H1 (cell line): ENCODE measurements around the gene IFI30. TPM values are rescaled to one million over a fixed set of nuclear protein-coding genes. Genes with fewer than 3 reads are reported as not detected.
A peak's percentile ranks its signal among the peaks of the same experiment; 100 is the strongest.

Experiments
- CTCF ChIA-PET: fragments of 300-600 bp; sonication (Branson Sonifier 250); formaldehyde crosslinking; loops from one replicate; lab custom pipeline; 2021; ENCODE audit not compliant: partially characterized antibody; lab: Charles Lee
- POLR2A ChIA-PET: fragments of 300-600 bp; sonication (Branson Sonifier 250); formaldehyde crosslinking; loops from one replicate; lab custom pipeline; 2021; ENCODE audit warnings: inconsistent platforms; ENCODE audit not compliant: partially characterized antibody; lab: Charles Lee
- DNase-seq, 2 experiments: peaks; one replicate each; pipeline versions ENCODE4 v3.0.0 to v3.0.0-alpha.2; 2010 to 2022; ENCODE audit warnings: low spot score in 2 of 2, low read depth in 1 of 2, mixed read lengths in 1 of 2
- FAIRE-seq: peaks from 2 replicates; lab custom pipeline; 2011; peaks lifted over from hg19 to GRCh38; lab: Jason Lieb, UNC
- H2AFZ ChIP-seq: 2 replicates; pipeline ENCODE4 v1.8.1; 2012; ENCODE audit warnings: low read length, inconsistent platforms
- H2AK5ac ChIP-seq: 2 replicates; pipeline ENCODE4 v1.6.1; 2013; ENCODE audit warnings: low read depth, low read length
- H2BK120ac ChIP-seq: replicated peaks from 2 replicates; pipeline ENCODE3; 2013; ENCODE audit warnings: low read depth, low read length, inconsistent platforms
- H2BK12ac ChIP-seq: 2 replicates; pipeline ENCODE4 v1.6.1; 2013; ENCODE audit warnings: low read depth, low read length
- H2BK15ac ChIP-seq: 2 replicates; pipeline ENCODE4 v1.6.1; 2013; ENCODE audit warnings: low read length
- H2BK20ac ChIP-seq: 2 replicates; pipeline ENCODE4 v1.6.1; 2013; ENCODE audit warnings: low read length
- H2BK5ac ChIP-seq: 2 replicates; pipeline ENCODE4 v1.6.1; 2013; ENCODE audit warnings: low read depth, low read length
- H3K14ac ChIP-seq: 2 replicates; pipeline ENCODE4 v1.6.1; 2013; ENCODE audit warnings: inconsistent platforms; ENCODE audit not compliant: insufficient read length
- H3K18ac ChIP-seq: 2 replicates; pipeline ENCODE4 v1.6.1; 2013; ENCODE audit warnings: low read length; ENCODE audit errors: extremely low read depth
- H3K23ac ChIP-seq: 2 replicates; pipeline ENCODE4 v1.6.1; 2013; ENCODE audit warnings: inconsistent platforms; ENCODE audit not compliant: insufficient read length
- H3K23me2 ChIP-seq: 2 replicates; pipeline ENCODE4 v1.6.1; 2013; ENCODE audit warnings: low read depth, low read length
- H3K27ac ChIP-seq: 2 replicates; pipeline ENCODE4 v1.6.1; 2011; ENCODE audit warnings: low read depth, low read length, inconsistent platforms
- H3K27me3 ChIP-seq, 4 experiments: replicated peaks in 1 of 4; 1 replicate in 1 of 4; 2 replicates in 3 of 4; pipeline versions ENCODE4 v1.6.1 to v1.8.1; 2011 to 2013; ENCODE audit warnings: low read length in 3 of 4, mild to moderate bottlenecking in 3 of 4, inconsistent platforms in 2 of 4, mixed read lengths in 2 of 4, moderate library complexity in 1 of 4; ENCODE audit not compliant: control insufficient read depth in 3 of 4, insufficient read depth in 3 of 4; ENCODE audit errors: extremely low read depth in 1 of 4
- H3K36me3 ChIP-seq, 4 experiments: 2 replicates each; pipeline versions ENCODE4 v1.6.1 to v1.8.1; 2011 to 2013; ENCODE audit warnings: mild to moderate bottlenecking in 4 of 4, low read length in 3 of 4, moderate library complexity in 2 of 4, control low read depth in 1 of 4, inconsistent platforms in 1 of 4; ENCODE audit not compliant: insufficient read depth in 4 of 4, control insufficient read depth in 2 of 4
- H3K4ac ChIP-seq: replicated peaks from 2 replicates; pipeline ENCODE3; 2013; ENCODE audit warnings: low read length, low read depth, mixed read lengths, inconsistent platforms; ENCODE audit not compliant: insufficient read length
- H3K4me1 ChIP-seq, 4 experiments: replicated peaks in 1 of 4; 1 replicate in 1 of 4; 2 replicates in 3 of 4; pipeline versions ENCODE4 v1.6.1 to v1.8.1; 2011 to 2013; ENCODE audit warnings: low read length in 3 of 4, inconsistent platforms in 2 of 4, mixed read lengths in 1 of 4; ENCODE audit not compliant: insufficient read depth in 4 of 4, control insufficient read depth in 3 of 4
- H3K4me2 ChIP-seq, 2 experiments: 2 replicates each; pipeline versions ENCODE4 v1.6.1 to v1.8.1; 2011 to 2013; ENCODE audit warnings: low read depth in 2 of 2, low read length in 2 of 2, control low read depth in 1 of 2, inconsistent platforms in 1 of 2, mild to moderate bottlenecking in 1 of 2; ENCODE audit not compliant: insufficient read depth in 1 of 2
- H3K4me3 ChIP-seq, 4 experiments: fragments of 200-600, 300-600 bp in 1 of 4; sonication (generic), shearing (Covaris generic), sonication (Bioruptor Twin) in 1 of 4; 2 replicates each; pipeline versions ENCODE4 v1.5.1 to v1.8.1; 2011 to 2016; ENCODE audit warnings: low read length in 4 of 4, low read depth in 3 of 4, control low read depth in 2 of 4, inconsistent platforms in 2 of 4, mild to moderate bottlenecking in 2 of 4, mixed read lengths in 1 of 4, moderate library complexity in 1 of 4; ENCODE audit not compliant: insufficient read depth in 2 of 4; ENCODE audit errors: extremely low read depth in 1 of 4
- H3K56ac ChIP-seq: replicated peaks from 2 replicates; pipeline ENCODE3; 2013; ENCODE audit warnings: low read depth, mild to moderate bottlenecking, mixed read lengths, low read length, inconsistent platforms; ENCODE audit not compliant: insufficient read length
- H3K79me1 ChIP-seq: 2 replicates; pipeline ENCODE4 v1.6.1; 2013; ENCODE audit warnings: low read depth, low read length, control low read depth
- H3K79me2 ChIP-seq, 2 experiments: 2 replicates each; pipeline versions ENCODE4 v1.6.1 to v1.8.1; 2012 to 2013; ENCODE audit warnings: low read length in 2 of 2, mild to moderate bottlenecking in 2 of 2, inconsistent platforms in 1 of 2; ENCODE audit not compliant: insufficient read depth in 2 of 2, control insufficient read depth in 1 of 2
- H3K9ac ChIP-seq, 4 experiments: replicated peaks in 1 of 4; 1 replicate in 1 of 4; 2 replicates in 3 of 4; pipeline versions ENCODE4 v1.6.1 to v1.8.1; 2011 to 2013; ENCODE audit warnings: low read depth in 3 of 4, low read length in 3 of 4, control low read depth in 2 of 4, mild to moderate bottlenecking in 2 of 4, moderate library complexity in 2 of 4, inconsistent platforms in 1 of 4; ENCODE audit errors: extremely low read depth in 1 of 4
- H3K9me3 ChIP-seq, 2 experiments: 2 replicates each; pipeline versions ENCODE4 v1.6.1 to v1.8.1; 2012 to 2013; ENCODE audit warnings: mild to moderate bottlenecking in 2 of 2, moderate library complexity in 2 of 2, control low read depth in 1 of 2, inconsistent platforms in 1 of 2, low read depth in 1 of 2, low read length in 1 of 2, mixed read lengths in 1 of 2; ENCODE audit not compliant: insufficient read depth in 2 of 2
- H4K20me1 ChIP-seq, 2 experiments: replicated peaks in 1 of 2; 2 replicates each; pipeline versions ENCODE3 to v1.8.1; 2011 to 2013; ENCODE audit warnings: inconsistent platforms in 2 of 2, low read length in 2 of 2, mild to moderate bottlenecking in 1 of 2; ENCODE audit not compliant: insufficient read depth in 2 of 2, control insufficient read depth in 1 of 2
- H4K5ac ChIP-seq: 2 replicates; pipeline ENCODE4 v1.6.1; 2013; ENCODE audit warnings: low read length, low read depth, mixed read lengths, inconsistent platforms; ENCODE audit not compliant: insufficient read length
- H4K8ac ChIP-seq: 2 replicates; pipeline ENCODE4 v1.8.0; 2013; ENCODE audit warnings: mild to moderate bottlenecking, moderate library complexity, low read length, inconsistent platforms; ENCODE audit not compliant: insufficient read depth; ENCODE audit errors: extremely low read depth
- H4K91ac ChIP-seq: replicated peaks from 2 replicates; pipeline ENCODE3; 2013; ENCODE audit warnings: low read length, mixed read lengths, inconsistent platforms; ENCODE audit not compliant: insufficient read length
- CBX8 ChIP-seq: fragments of 300-800, 300-1000 bp; sonication (generic); IDR thresholded peaks from 2 replicates; pipeline ENCODE4 v1.7.1; 2016; ENCODE audit warnings: low read depth, low read length, borderline replicate concordance
- CTBP2 ChIP-seq: IDR thresholded peaks from 2 replicates; pipeline ENCODE4 v1.7.0; 2011; ENCODE audit warnings: borderline replicate concordance, mild to moderate bottlenecking, moderate library complexity, mixed read lengths, low read length; ENCODE audit not compliant: insufficient read depth, insufficient read length
- JUN ChIP-seq: IDR thresholded peaks from 2 replicates; pipeline ENCODE4 v1.6.1; 2011; ENCODE audit warnings: low read depth, mild to moderate bottlenecking, improper control_type of control experiment, low read length
- KDM5A ChIP-seq: fragments of 200-600 bp; IDR thresholded peaks from 2 replicates; pipeline ENCODE4 v1.7.1; 2012; ENCODE audit warnings: mild to moderate bottlenecking, low read length, inconsistent platforms, mixed read lengths
- MAX ChIP-seq: IDR thresholded peaks from 2 replicates; pipeline ENCODE4 v1.6.1; 2012; ENCODE audit warnings: inconsistent platforms
- SP1 ChIP-seq: IDR thresholded peaks from 2 replicates; pipeline ENCODE4 v1.6.1; 2011; ENCODE audit warnings: low read depth, low read length
- SP4 ChIP-seq: IDR thresholded peaks from 2 replicates; pipeline ENCODE4 v1.6.1; 2012; ENCODE audit warnings: low read length, inconsistent platforms
- TAF1 ChIP-seq: IDR thresholded peaks from 2 replicates; pipeline ENCODE4 v1.6.1; 2011; ENCODE audit warnings: mild to moderate bottlenecking, low read depth, low read length
- YY1 ChIP-seq: IDR thresholded peaks from 2 replicates; pipeline ENCODE4 v1.6.1; 2011; ENCODE audit warnings: low read depth, mild to moderate bottlenecking, low read length
- WGBS, 2 experiments: shearing (Covaris generic) in 1 of 2; methylation state at CpG; one replicate each; pipeline versions ENCODE4 v1.1.6 to v1.1.7; 2013 to 2015; ENCODE audit warnings: low lambda C conversion rate in 2 of 2, mixed read lengths in 2 of 2, inconsistent platforms in 1 of 2, low coverage in 1 of 2, missing lambda C conversion rate in 1 of 2; ENCODE audit not compliant: insufficient replicate concordance in 2 of 2, insufficient coverage in 1 of 2, insufficient read length in 1 of 2; ENCODE audit errors: extremely low coverage in 1 of 2, missing lambda C conversion rate in 1 of 2; 5-methylcytosine and 5-hydroxymethylcytosine counted together
- polyA plus RNA-seq, 7 experiments: library from polyadenylated mRNA; depleted of rRNA in 3 of 7; stranded (reverse) in 5 of 7; unstranded in 2 of 7; fragments of >200 nt in 5 of 7; fragments of 200-250 nt in 2 of 7; gene quantifications; 1 replicate in 5 of 7; 2 replicates in 1 of 7; 4 replicates in 1 of 7; pipeline versions ENCODE4 v1.2.1 to v1.2.3, GENCODE V29; 2011 to 2013; ENCODE audit warnings: missing spikeins in 2 of 7, mixed read lengths in 2 of 7
- total RNA-seq: library from RNA; stranded (reverse); fragmentation: NEBNext Ultra II Directional; extraction: Animal tissue kit (Norgen Biotek cat#: 25700); gene quantifications from 2 replicates; pipeline ENCODE4 v1.2.1, GENCODE V29; 2021

The IFI30 gene
- total and polyA plus RNA-seq, 2 of the 8 experiments (the other 6 are each of a cell fraction or from before 2014, with no cell fraction given) = 28.9 to 62.4 TPM

GRCh38 chr19:18197941-18198340, 24.3 kb downstream of the IFI30 start:
- POLR2A ChIA-PET = no interaction called here
- no peak overlapping the region for H3K14ac ChIP-seq
- CTCF ChIA-PET = interaction anchor here (0.6 to 2.1 kb wide), 3 partner anchors 15 to 57 kb away, joined by 3 to 8 read pairs (median 6); a partner anchor contains a TSS
- peaks cover 8% of the 10 kb centered on the region for H3K23me2 ChIP-seq
- H2BK120ac ChIP-seq = no peak overlapping the region
- H3K4me2 ChIP-seq = no peak overlapping the region
- H3K9me3 ChIP-seq = no peaks in the 10 kb centered on the region
- H3K27me3 ChIP-seq = no peaks in the 10 kb centered on the region
- no peak overlapping the region for H2BK15ac ChIP-seq
- no peak overlapping the region for H2BK5ac ChIP-seq
- no peak overlapping the region for H2BK20ac ChIP-seq
- peaks cover 0 to 8% of the 10 kb centered on the region in 2 experiments; a peak in 1 of 4 replicates for H3K79me2 ChIP-seq
- H3K4ac ChIP-seq = no peak overlapping the region
- DNase-seq = no peak
- H3K9ac ChIP-seq = no peak overlapping the region
- H2AK5ac ChIP-seq = no peak overlapping the region
- 0 out of 2 replicates have a peak overlapping the region, but pooled peaks have one; percentile 42 for H4K8ac ChIP-seq
- H2AFZ ChIP-seq = no peak overlapping the region
- H3K56ac ChIP-seq = no peak overlapping the region
- no peak for TF ChIP-seq SP4
- TF ChIP-seq KDM5A = no peak
- TF ChIP-seq CBX8 = no peak
- no peak for TF ChIP-seq CTBP2
- no peak for TF ChIP-seq SP1
- TF ChIP-seq MAX = no peak
- no peak for TF ChIP-seq TAF1
- TF ChIP-seq JUN = no peak
- no peak for TF ChIP-seq YY1
- TF ChIP-seq, all 59 proteins: peak for 0
- Histone ChIP-seq H3K36me3 (peaks cover 11 to 26% (median 12%) of the 10 kb centered on the region in 4 experiments; a peak in 7 of 8 replicates), H3K23ac (no peak overlapping the region), H3K4me1 (peaks cover 0 to 14% (median 9%) of the 10 kb centered on the region in 4 experiments; a peak in 6 of 7 replicates), H3K18ac (no peak overlapping the region), H3K79me1 (peaks cover 6% of the 10 kb centered on the region; the same call in 1 of the 2 replicates), H4K20me1 (peaks cover 5 to 27% of the 10 kb centered on the region in 2 experiments), H4K91ac (no peak overlapping the region), H4K5ac (no peak overlapping the region), H3K27ac (no peak overlapping the region), H3K4me3 (no peak overlapping the region), H2BK12ac (no peak overlapping the region)
- FAIRE-seq = no peak
- WGBS, 2 experiments = 93% methylated on average over 5 of the region's 6 CpGs; no CpG with 5 or more reads in 1 of the 2 experiments
